ENCODE measurements around the gene STC2.

The STC2 gene

DNA sequence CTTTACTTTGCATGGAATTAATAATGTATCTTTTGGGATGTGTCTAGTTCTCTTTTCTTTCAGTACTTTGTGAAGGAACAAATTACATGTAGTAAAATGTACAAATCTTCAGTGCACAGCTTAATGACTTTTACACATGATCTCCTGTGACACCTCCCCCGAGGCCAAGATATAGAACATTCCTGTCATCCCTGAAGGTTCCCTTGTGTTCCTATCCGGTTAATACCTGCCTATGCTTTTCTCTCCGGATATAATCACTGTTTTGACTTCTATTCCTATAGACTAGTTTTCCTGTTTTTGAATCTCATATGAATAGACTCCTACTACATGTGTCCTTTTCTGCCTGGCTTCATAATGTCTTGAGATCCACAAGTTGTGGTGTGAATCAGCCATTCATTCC lies 21.5 kb downstream of the STC2 start:
- DNase-seq, result no peak
- H4K8ac ChIP-seq (ENCODE audit: low read depth, low read length), result no peak overlapping the region
- no peak overlapping the region for H3K23ac ChIP-seq (ENCODE audit: low read length)
- no peak overlapping the region for H2BK5ac ChIP-seq (ENCODE audit: low read depth, low read length, poor library complexity)
- no peak overlapping the region for H3K4ac ChIP-seq (ENCODE audit: low read depth, low read length)
- no peak overlapping the region for H3K27ac ChIP-seq (ENCODE audit: low read depth, low read length)
- H2BK12ac ChIP-seq (ENCODE audit: low read length), result no peak overlapping the region
- H3K9me3 ChIP-seq (ENCODE audit: insufficient read depth, low read depth, low read length), result peaks cover 3% of the 10 kb centered on the region
- H3K79me2 ChIP-seq (ENCODE audit: control insufficient read depth, insufficient read depth, low read length, poor library complexity), result peaks cover 3% of the 10 kb centered on the region
- no peak overlapping the region for H2BK120ac ChIP-seq (ENCODE audit: insufficient read depth, low read length, poor library complexity)
- H3K79me1 ChIP-seq (ENCODE audit: low read length), result peaks cover 16% of the 10 kb centered on the region
- WGBS (ENCODE audit: extremely low coverage, insufficient coverage, insufficient read length), result no CpG with 5 or more reads among the region's 3 CpGs
- no peak overlapping the region for H3K18ac ChIP-seq (ENCODE audit: low read length)
- no peak overlapping the region for H3K4me2 ChIP-seq (ENCODE audit: low read length)
- no peak overlapping the region for H3K4me3 ChIP-seq (ENCODE audit: low read depth, low read length)
- no peak overlapping the region for H2AK5ac ChIP-seq (ENCODE audit: low read length)
- H3K36me3 ChIP-seq (ENCODE audit: control insufficient read depth in 1 of 2, insufficient read depth in 2 of 2, low read length in 2 of 2), result no peaks in the 10 kb centered on the region
- H3K9ac ChIP-seq (ENCODE audit: low read length), result no peak overlapping the region
- peaks cover 18 to 27% of the 10 kb centered on the region in 2 experiments for H3K4me1 ChIP-seq (ENCODE audit: control insufficient read depth in 1 of 2, insufficient read depth in 2 of 2, low read length in 2 of 2)
- no peak overlapping the region for H4K91ac ChIP-seq (ENCODE audit: low read depth, low read length)
- no peak overlapping the region for H2AFZ ChIP-seq (ENCODE audit: insufficient read depth, low read length, poor library complexity)
- H4K12ac ChIP-seq (ENCODE audit: low read depth, low read length), result no peak overlapping the region
- no peak overlapping the region for H3K14ac ChIP-seq (ENCODE audit: low read length)
- no peaks in the 10 kb centered on the region for H3K27me3 ChIP-seq (ENCODE audit: insufficient read depth, low read length)

DNA sequence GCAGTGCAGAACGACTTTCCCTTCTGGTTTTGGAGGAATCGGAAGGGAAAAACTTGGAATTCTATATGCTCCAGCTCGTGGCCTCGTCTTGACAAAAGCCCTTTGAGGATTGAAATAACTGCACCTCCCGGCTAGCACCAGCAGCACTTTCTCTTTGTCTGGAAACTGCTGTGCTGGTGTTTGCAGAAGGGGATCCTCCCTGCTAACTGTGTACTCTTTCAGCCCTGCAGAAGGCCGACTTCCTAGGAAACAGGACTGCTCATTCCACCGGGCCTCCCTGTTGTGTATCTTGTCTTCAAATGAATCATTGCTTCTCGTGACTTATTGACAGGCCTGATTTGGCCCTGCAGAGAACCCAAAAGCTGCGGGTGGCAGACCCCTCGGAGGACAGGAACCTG lies 23.6 kb downstream of the STC2 start:
- no peak overlapping the region for H4K91ac ChIP-seq (ENCODE audit: low read depth, low read length)
- no peak overlapping the region for H3K4me2 ChIP-seq (ENCODE audit: low read length)
- H3K9me3 ChIP-seq (ENCODE audit: insufficient read depth, low read depth, low read length), result peaks cover 3% of the 10 kb centered on the region
- H3K79me1 ChIP-seq (ENCODE audit: low read length), result peaks cover 18% of the 10 kb centered on the region
- no peak overlapping the region for H3K23ac ChIP-seq (ENCODE audit: low read length)
- H3K18ac ChIP-seq (ENCODE audit: low read length), result no peak overlapping the region
- peaks cover 20 to 31% of the 10 kb centered on the region in 2 experiments for H3K4me1 ChIP-seq (ENCODE audit: control insufficient read depth in 1 of 2, insufficient read depth in 2 of 2, low read length in 2 of 2)
- H3K36me3 ChIP-seq (ENCODE audit: control insufficient read depth in 1 of 2, insufficient read depth in 2 of 2, low read length in 2 of 2), result no peaks in the 10 kb centered on the region
- no CpG with 5 or more reads among the region's 10 CpGs for WGBS (ENCODE audit: extremely low coverage, insufficient coverage, insufficient read length)
- no peak overlapping the region for H3K27ac ChIP-seq (ENCODE audit: low read depth, low read length)
- no peaks in the 10 kb centered on the region for H3K27me3 ChIP-seq (ENCODE audit: insufficient read depth, low read length)
- no peak overlapping the region for H2BK120ac ChIP-seq (ENCODE audit: insufficient read depth, low read length, poor library complexity)
- H2BK5ac ChIP-seq (ENCODE audit: low read depth, low read length, poor library complexity), result no peak overlapping the region
- no peak overlapping the region for H3K9ac ChIP-seq (ENCODE audit: low read length)
- H4K12ac ChIP-seq (ENCODE audit: low read depth, low read length), result no peak overlapping the region
- no peak overlapping the region for H3K4me3 ChIP-seq (ENCODE audit: low read depth, low read length)
- H3K79me2 ChIP-seq (ENCODE audit: control insufficient read depth, insufficient read depth, low read length, poor library complexity), result peaks cover 3% of the 10 kb centered on the region
- no peak overlapping the region for H3K4ac ChIP-seq (ENCODE audit: low read depth, low read length)
- no peak overlapping the region for H2AK5ac ChIP-seq (ENCODE audit: low read length)
- H3K14ac ChIP-seq (ENCODE audit: low read length), result no peak overlapping the region
- DNase-seq, result no peak
- H2BK12ac ChIP-seq (ENCODE audit: low read length), result no peak overlapping the region
- no peak overlapping the region for H2AFZ ChIP-seq (ENCODE audit: insufficient read depth, low read length, poor library complexity)
- H4K8ac ChIP-seq (ENCODE audit: low read depth, low read length), result no peak overlapping the region

DNA sequence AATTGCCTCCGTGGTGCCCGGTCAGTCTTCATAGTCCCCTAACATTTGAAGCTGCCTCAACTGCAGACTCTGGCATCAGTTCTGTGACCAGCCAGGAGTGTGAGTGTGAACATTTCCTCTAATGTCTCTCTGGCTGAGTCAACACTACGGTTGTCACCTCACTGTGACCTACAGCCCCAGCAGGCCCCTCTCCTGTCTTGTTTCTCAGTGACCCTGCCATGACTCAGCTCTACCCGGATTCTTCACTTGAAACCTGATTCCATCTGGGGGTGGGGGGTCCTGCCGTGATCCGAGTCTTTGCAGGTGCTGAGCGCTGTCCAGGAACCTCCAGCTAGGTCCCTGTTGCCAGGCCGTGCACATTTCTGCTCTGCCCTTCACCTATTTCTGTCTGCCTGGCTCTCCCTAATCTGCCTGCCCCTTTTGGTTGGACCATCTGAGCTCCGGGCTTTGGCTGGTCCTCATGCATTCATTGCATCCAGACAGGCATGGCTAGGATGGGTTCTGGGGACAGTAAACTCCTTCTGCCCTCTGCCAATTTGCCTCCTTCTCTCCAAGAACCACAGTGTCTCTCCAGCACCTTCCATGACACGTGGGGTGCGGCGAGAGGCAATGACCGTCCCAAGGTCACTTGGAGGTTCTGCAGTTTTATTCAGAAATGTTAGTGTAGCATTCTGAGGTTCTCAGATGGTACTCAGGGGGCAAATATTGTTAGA lies 24.2 kb downstream of the STC2 start:
- H3K79me2 ChIP-seq (ENCODE audit: control insufficient read depth, insufficient read depth, low read length, poor library complexity), result peaks cover 3% of the 10 kb centered on the region
- H4K8ac ChIP-seq (ENCODE audit: low read depth, low read length), result no peak overlapping the region
- H3K4me3 ChIP-seq (ENCODE audit: low read depth, low read length), result no peak overlapping the region
- peaks cover 18% of the 10 kb centered on the region for H3K79me1 ChIP-seq (ENCODE audit: low read length)
- H2AFZ ChIP-seq (ENCODE audit: insufficient read depth, low read length, poor library complexity), result no peak overlapping the region
- H3K14ac ChIP-seq (ENCODE audit: low read length), result no peak overlapping the region
- peaks cover 1% of the 10 kb centered on the region for H3K9me3 ChIP-seq (ENCODE audit: insufficient read depth, low read depth, low read length)
- no peak overlapping the region for H3K4ac ChIP-seq (ENCODE audit: low read depth, low read length)
- peak overlapping the region; percentile 86 for H4K91ac ChIP-seq (ENCODE audit: low read depth, low read length)
- peak overlapping the region; percentile 44 for H3K27ac ChIP-seq (ENCODE audit: low read depth, low read length)
- no CpG with 5 or more reads among the region's 13 CpGs for WGBS (ENCODE audit: extremely low coverage, insufficient coverage, insufficient read length)
- peak overlapping the region; percentile 36 for H2BK120ac ChIP-seq (ENCODE audit: insufficient read depth, low read length, poor library complexity)
- H3K18ac ChIP-seq (ENCODE audit: low read length), result peak overlapping the region; percentile 33
- H3K4me2 ChIP-seq (ENCODE audit: low read length), result peak overlapping the region; percentile 25
- H3K27me3 ChIP-seq (ENCODE audit: insufficient read depth, low read length), result no peaks in the 10 kb centered on the region
- H3K4me1 ChIP-seq (ENCODE audit: control insufficient read depth in 1 of 2, insufficient read depth in 2 of 2, low read length in 2 of 2), result peaks cover 20 to 31% of the 10 kb centered on the region in 2 experiments
- peak overlapping the region; percentile 43 for H2BK5ac ChIP-seq (ENCODE audit: low read depth, low read length, poor library complexity)
- H3K23ac ChIP-seq (ENCODE audit: low read length), result no peak overlapping the region
- no peak overlapping the region for H3K9ac ChIP-seq (ENCODE audit: low read length)
- H3K36me3 ChIP-seq (ENCODE audit: control insufficient read depth in 1 of 2, insufficient read depth in 2 of 2, low read length in 2 of 2), result no peaks in the 10 kb centered on the region
- no peak overlapping the region for H2AK5ac ChIP-seq (ENCODE audit: low read length)
- peak overlapping the region; percentile 79 for H2BK12ac ChIP-seq (ENCODE audit: low read length)
- no peak for DNase-seq
- no peak overlapping the region for H4K12ac ChIP-seq (ENCODE audit: low read depth, low read length)

GRCh38 chr5:173302546-173303155 lies 25.6 kb downstream of the STC2 start:
- Histone ChIP-seq H2AFZ (ENCODE audit: insufficient read depth, low read length, poor library complexity) (no peak overlapping the region), H3K23ac (ENCODE audit: low read length) (no peak overlapping the region), H2BK5ac (ENCODE audit: low read depth, low read length, poor library complexity) (peak overlapping the region; percentile 22), H3K4me1 (ENCODE audit: control insufficient read depth in 1 of 2, insufficient read depth in 2 of 2, low read length in 2 of 2) (peaks cover 24 to 34% of the 10 kb centered on the region in 2 experiments), H3K27me3 (ENCODE audit: insufficient read depth, low read length) (no peaks in the 10 kb centered on the region), H4K91ac (ENCODE audit: low read depth, low read length) (peak overlapping the region; percentile 28), H3K27ac (ENCODE audit: low read depth, low read length) (peak overlapping the region; percentile 91), H3K4me3 (ENCODE audit: low read depth, low read length) (no peak overlapping the region), H3K36me3 (ENCODE audit: control insufficient read depth in 1 of 2, insufficient read depth in 2 of 2, low read length in 2 of 2) (no peaks in the 10 kb centered on the region), H3K4me2 (ENCODE audit: low read length) (peak overlapping the region; percentile 58), H2AK5ac (ENCODE audit: low read length) (no peak overlapping the region), H3K79me1 (ENCODE audit: low read length) (peaks cover 18% of the 10 kb centered on the region), H3K18ac (ENCODE audit: low read length) (no peak overlapping the region), H3K4ac (ENCODE audit: low read depth, low read length) (no peak overlapping the region), H3K9me3 (ENCODE audit: insufficient read depth, low read depth, low read length) (no peaks in the 10 kb centered on the region), H2BK12ac (ENCODE audit: low read length) (no peak overlapping the region), H3K14ac (ENCODE audit: low read length) (no peak overlapping the region), H3K79me2 (ENCODE audit: control insufficient read depth, insufficient read depth, low read length, poor library complexity) (peaks cover 3% of the 10 kb centered on the region), H4K12ac (ENCODE audit: low read depth, low read length) (no peak overlapping the region), H4K8ac (ENCODE audit: low read depth, low read length) (no peak overlapping the region), H2BK120ac (ENCODE audit: insufficient read depth, low read length, poor library complexity) (peak overlapping the region; percentile 18), H3K9ac (ENCODE audit: low read length) (no peak overlapping the region)
- DNase-seq, result peak; percentile 54 to 77
- WGBS (ENCODE audit: extremely low coverage, insufficient coverage, insufficient read length), result no CpG with 5 or more reads among the region's 6 CpGs

Measured in trophoblast cell (in vitro differentiated cells and primary cell).